Left ventricle myocardium inferior (tissue), 1 donor: ENCODE measurements around the gene ESR2. TPM values are rescaled to one million over a fixed set of nuclear protein-coding genes. Genes with fewer than 3 reads are reported as not detected.
"Not testable (repeated sequence)": the region's sequence is repeated elsewhere in the genome, so short reads cannot be mapped to it uniquely, and the experiment has no call there.

Experiments
- DNase-seq: peaks from one replicate; pipeline ENCODE4 v3.0.0-alpha.2; 2020
- H3K27ac ChIP-seq: fragments of 200-600 bp; replicated peaks from 2 replicates; pipeline ENCODE4 v1.8.0; 2021
- H3K27me3 ChIP-seq: fragments of 200-600 bp; 2 replicates; pipeline ENCODE4 v1.8.0; 2021; ENCODE audit warnings: low read depth
- H3K36me3 ChIP-seq: fragments of 200-600 bp; 2 replicates; pipeline ENCODE4 v1.8.0; 2021
- H3K4me1 ChIP-seq: fragments of 200-600 bp; 2 replicates; pipeline ENCODE4 v1.8.0; 2021
- H3K4me3 ChIP-seq: fragments of 200-600 bp; 2 replicates; pipeline ENCODE4 v1.8.0; 2021; ENCODE audit warnings: mild to moderate bottlenecking, moderate library complexity
- H3K9me3 ChIP-seq: fragments of 200-600 bp; replicated peaks from 2 replicates; pipeline ENCODE4 v1.8.0; 2021
- CTCF ChIP-seq: fragments of 200-600 bp; IDR thresholded peaks from 2 replicates; pipeline ENCODE4 v1.8.0; 2021; ENCODE audit warnings: antibody characterized with exemption, mild to moderate bottlenecking, borderline replicate concordance
- intact Hi-C: fragments of 100-400 bp; cut with micrococcal nuclease; formaldehyde crosslinking; loops from one replicate; pipeline ENCODE4 v1.11.0; 2022
- microRNA-seq: library from miRNA; unstranded; fragments of <30 nt; microRNA quantifications from one replicate; pipeline ENCODE4 v1.2.0, GENCODE V29; 2020
- total RNA-seq: library from RNA; stranded (reverse); fragmentation: NEBNext Ultra II Directional; extraction: Animal tissue kit (Norgen Biotek cat#: 25700); gene quantifications from one replicate; pipeline ENCODE4 v1.2.1, GENCODE V29; 2021
- donor health status: DM: no; HTN: yes; CAD: no; lungs with severe emphysema.

Gene ESR2
- total RNA-seq, 1 donor from 2014 or later, result 1.0 TPM

GRCh38 chr14:64040044-64040443 is 254.1 kb downstream of the ESR2 start:
- intact Hi-C loops, result no loop called here
- peaks cover 2% of the 10 kb centered on the region for H3K4me1 ChIP-seq
- DNase-seq, result no peak
- peak; percentile 22 for TF ChIP-seq CTCF
- H3K27ac ChIP-seq, result no peak overlapping the region
- H3K36me3 ChIP-seq, result peaks cover 21% of the 10 kb centered on the region
- H3K9me3 ChIP-seq, result peaks cover 11% of the 10 kb centered on the region
- no peaks in the 10 kb centered on the region for H3K27me3 ChIP-seq
- H3K4me3 ChIP-seq, result no peak overlapping the region

GRCh38 chr14:64038841-64039542 is 255.2 kb downstream of the ESR2 start:
- H3K36me3 ChIP-seq, result peaks cover 21% of the 10 kb centered on the region
- intact Hi-C loops, result no loop called here
- no peak overlapping the region for H3K4me3 ChIP-seq
- H3K4me1 ChIP-seq, result peaks cover 6% of the 10 kb centered on the region
- no peak for TF ChIP-seq CTCF
- no peak overlapping the region for H3K27ac ChIP-seq
- DNase-seq, result no peak
- H3K27me3 ChIP-seq, result no peaks in the 10 kb centered on the region
- peaks cover 11% of the 10 kb centered on the region for H3K9me3 ChIP-seq

GRCh38 chr14:64037869-64038745 is 256.1 kb downstream of the ESR2 start:
- H3K36me3 ChIP-seq, result peaks cover 12% of the 10 kb centered on the region
- H3K4me3 ChIP-seq, intact Hi-C loops: not testable (repeated sequence)

GRCh38 chr14:64035143-64035542 is 259.0 kb downstream of the ESR2 start:
- Histone ChIP-seq H3K36me3 (peaks cover 34% of the 10 kb centered on the region), H3K4me3 (no peak overlapping the region), H3K27me3 (no peaks in the 10 kb centered on the region), H3K9me3 (no peaks in the 10 kb centered on the region), H3K27ac (no peak overlapping the region), H3K4me1 (peaks cover 6% of the 10 kb centered on the region)
- no peak for TF ChIP-seq CTCF
- intact Hi-C loops, result no loop called here
- DNase-seq, result no peak

More at GRCh38 chr14:64037869-64038745, 256.1 kb downstream of the ESR2 start:
- not testable (repeated sequence) for H3K4me1 ChIP-seq, H3K9me3 ChIP-seq, DNase-seq, H3K27me3 ChIP-seq, H3K27ac ChIP-seq

Small RNAs within 50 kb of the gene (microRNA-seq; reads per million reads assigned to microRNA genes)
- not detected for gene MIR548H1

Other genes starting within 250 kb of the ESR2 start
- 64.9 TPM for gene MTHFD1, start 94.0 kb upstream of the ESR2 start, total RNA-seq
- gene AKAP5, start 171.1 kb upstream of the ESR2 start, total RNA-seq, result 0.19 TPM
- 20.8 TPM for gene ZBTB25, start 209.5 kb upstream of the ESR2 start, total RNA-seq
- gene ZBTB1, start 210.4 kb upstream of the ESR2 start, total RNA-seq, result 25.9 TPM
- gene HSPA2, start 246.4 kb upstream of the ESR2 start, total RNA-seq, result 34.0 TPM